Measurements from ENCODE around the gene SYT1. TPM values are rescaled to one million over a fixed set of nuclear protein-coding genes. Genes with fewer than 3 reads are reported as not detected.

Gene SYT1
- total and polyA plus RNA-seq, 2 of the 4 experiments (the other 2 are of a cell fraction): 2.8 to 3.0 TPM

- H3K18ac ChIP-seq (ENCODE audit: low read depth, low read length): no peak overlapping the region
- no peaks in the 10 kb centered on the region for H3K79me1 ChIP-seq (ENCODE audit: low read depth in 1 of 2, low read length in 2 of 2)
- H3K9me1 ChIP-seq (ENCODE audit: insufficient read depth, low read length): peaks cover 3% of the 10 kb centered on the region; the same call in 1 of the 2 replicates
- no peak overlapping the region for H3K56ac ChIP-seq (ENCODE audit: extremely low read depth, insufficient read depth, low read length)
- TF ChIP-seq MAFK (IDR thresholded peaks at IDR 0.05; ENCODE audit: low read depth, low read length): no peak
- no peak for TF ChIP-seq CEBPB (IDR thresholded peaks at IDR 0.05; ENCODE audit: low read depth, low read length)
- TF ChIP-seq MXI1 (IDR thresholded peaks at IDR 0.05; ENCODE audit: borderline replicate concordance, low read depth, low read length): no peak
- no peak for TF ChIP-seq RCOR1 (IDR thresholded peaks at IDR 0.05; ENCODE audit: insufficient replicate concordance, low read length)
- TF ChIP-seq NFE2L2 (IDR thresholded peaks at IDR 0.05; ENCODE audit: low read depth, low read length): no peak
- no peak for TF ChIP-seq FOS (IDR thresholded peaks at IDR 0.05; ENCODE audit: low read depth, low read length)
- TF ChIP-seq POLR2A (IDR thresholded peaks at IDR 0.05; ENCODE audit: low read depth, low read length): no peak
- H3K4me3 ChIP-seq (ENCODE audit: insufficient read depth, low read depth, low read length): no peak overlapping the region
- no peak overlapping the region for H2AK9ac ChIP-seq (replicated peaks; ENCODE audit: low read depth, low read length, poor library complexity)
- no peak overlapping the region for H3K4me2 ChIP-seq (ENCODE audit: low read depth, low read length)
- no peak overlapping the region for H3K4ac ChIP-seq (ENCODE audit: low read depth, low read length)
- no peak for ATAC-seq (ENCODE audit: low read depth)
- H3K23ac ChIP-seq (ENCODE audit: low read depth, low read length): no peak overlapping the region
- no peak overlapping the region for H3K9ac ChIP-seq (ENCODE audit: low read depth, low read length)
- WGBS, 2 experiments (ENCODE audit: extremely low coverage in 2 of 2, insufficient read length in 1 of 2): no CpG with 5 or more reads among the region's 1 CpG
- H4K5ac ChIP-seq (ENCODE audit: low read depth, low read length): no peak overlapping the region
- no peak overlapping the region for H3K27ac ChIP-seq (ENCODE audit: insufficient read depth, low read length)
- H2BK120ac ChIP-seq (ENCODE audit: low read depth, low read length): no peak overlapping the region
- H2BK20ac ChIP-seq (ENCODE audit: low read depth, low read length): no peak overlapping the region
- no peaks in the 10 kb centered on the region for H4K20me1 ChIP-seq (ENCODE audit: insufficient read depth, low read length)
- no peak overlapping the region for H2BK15ac ChIP-seq (ENCODE audit: low read depth, low read length)
- no peak overlapping the region for H4K8ac ChIP-seq (ENCODE audit: low read depth in 2 of 2, low read length in 2 of 2)
- intact Hi-C loops (cut with micrococcal nuclease) (no loop called here), dilution Hi-C loops (cut with HindIII; ENCODE audit: low sequenced_read_pairs, unreplicated experiment) (no loop called here), in situ Hi-C loops (cut with MboI; ENCODE audit: low sequenced_read_pairs) (loop anchor here (25.0 kb wide), 1 partner anchor 1169 kb away; no protein-coding TSS in a partner anchor)
- H3K9me3 ChIP-seq (ENCODE audit: control insufficient read depth, insufficient read depth, low read length): no peaks in the 10 kb centered on the region
- H3K27me3 ChIP-seq (ENCODE audit: control insufficient read depth, insufficient read depth, low read length): no peaks in the 10 kb centered on the region
- H2BK5ac ChIP-seq (ENCODE audit: low read depth, low read length, poor library complexity, severe bottlenecking): no peak overlapping the region
- no peaks in the 10 kb centered on the region for H3K4me1 ChIP-seq (ENCODE audit: control insufficient read depth, insufficient read depth, low read length)
- H4K91ac ChIP-seq (ENCODE audit: insufficient read depth, low read depth, low read length): no peak overlapping the region
- H2AFZ ChIP-seq (replicated peaks; ENCODE audit: low read length, poor library complexity): no peak overlapping the region
- POLR2A ChIA-PET (ENCODE audit: unreplicated experiment): no interaction called here
- DNase-seq: no peak
- no TSS peak for BruUV-seq (replicated peaks)
- CTCF ChIA-PET: no interaction called here
- no peak overlapping the region for H2AK5ac ChIP-seq (ENCODE audit: low read depth, low read length)
- H3K36me3 ChIP-seq (ENCODE audit: control insufficient read depth, insufficient read depth, low read length): no peaks in the 10 kb centered on the region
- H3K14ac ChIP-seq (replicated peaks; ENCODE audit: low read depth, low read length): no peak overlapping the region
These were observed 491.6 kb downstream of the SYT1 start for GRCh38 chr12:79356216-79356615.
